WERI-Rb-1 (cell line): ENCODE measurements around the gene SORCS1.

Experiments
- DNase-seq: peaks from one replicate; pipeline ENCODE4 v3.0.0-alpha.2; 2020
- H3K27ac ChIP-seq: fragments of 250-450 bp; sonication (Bioruptor Pico); 2 replicates; pipeline ENCODE4 v1.5.1; 2020; ENCODE audit warnings: mild to moderate bottlenecking, moderate library complexity
- H3K27me3 ChIP-seq: fragments of 250-450 bp; sonication (Bioruptor Pico); 2 replicates; pipeline ENCODE4 v1.5.1; 2021; ENCODE audit warnings: mild to moderate bottlenecking, low read depth, moderate library complexity; ENCODE audit not compliant: insufficient read depth, severe bottlenecking
- H3K36me3 ChIP-seq: fragments of 250-450 bp; sonication (Bioruptor Pico); 2 replicates; pipeline ENCODE4 v1.5.1; 2020; ENCODE audit warnings: mild to moderate bottlenecking, moderate library complexity
- H3K4me3 ChIP-seq: 2 replicates; pipeline ENCODE4 v1.5.1; 2011; ENCODE audit warnings: low read depth, mild to moderate bottlenecking, control low read depth, low read length
- H3K9me3 ChIP-seq: fragments of 250-450 bp; sonication (Bioruptor Pico); 2 replicates; pipeline ENCODE4 v1.5.1; 2021; ENCODE audit warnings: mild to moderate bottlenecking, moderate library complexity; ENCODE audit not compliant: severe bottlenecking
- TF ChIP-seq, protein P1 (sequence below): IDR thresholded peaks from 2 replicates; pipeline ENCODE4 v1.5.1; 2011; ENCODE audit warnings: low read depth, mild to moderate bottlenecking, control low read depth, inconsistent platforms, low read length

The SORCS1 gene

DNA sequence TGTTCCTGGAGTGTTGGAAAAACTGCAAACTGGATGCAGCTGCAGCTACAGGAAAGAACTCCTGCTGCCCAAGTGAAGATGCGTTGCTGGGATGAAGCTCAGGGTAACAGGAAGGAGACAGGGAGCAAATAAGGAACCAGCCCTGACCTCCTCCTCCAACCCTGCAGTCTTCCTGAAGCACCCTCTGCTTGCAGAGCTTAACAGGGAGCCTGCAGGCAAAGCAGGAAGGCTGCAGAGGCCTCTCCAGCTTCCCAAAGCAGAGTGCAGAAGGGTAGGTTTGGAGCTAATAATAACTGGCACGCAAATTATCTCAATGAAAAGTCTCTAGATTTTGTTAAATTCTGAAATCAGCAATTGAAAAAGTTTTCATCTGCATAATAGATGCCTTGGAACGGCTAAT is 92.5 kb downstream of the SORCS1 start:
- Histone ChIP-seq H3K9me3 (no peaks in the 10 kb centered on the region), H3K27ac (no peak overlapping the region), H3K27me3 (no peaks in the 10 kb centered on the region), H3K36me3 (no peaks in the 10 kb centered on the region), H3K4me3 (no peak overlapping the region)
- TF ChIP-seq, protein P1, sequence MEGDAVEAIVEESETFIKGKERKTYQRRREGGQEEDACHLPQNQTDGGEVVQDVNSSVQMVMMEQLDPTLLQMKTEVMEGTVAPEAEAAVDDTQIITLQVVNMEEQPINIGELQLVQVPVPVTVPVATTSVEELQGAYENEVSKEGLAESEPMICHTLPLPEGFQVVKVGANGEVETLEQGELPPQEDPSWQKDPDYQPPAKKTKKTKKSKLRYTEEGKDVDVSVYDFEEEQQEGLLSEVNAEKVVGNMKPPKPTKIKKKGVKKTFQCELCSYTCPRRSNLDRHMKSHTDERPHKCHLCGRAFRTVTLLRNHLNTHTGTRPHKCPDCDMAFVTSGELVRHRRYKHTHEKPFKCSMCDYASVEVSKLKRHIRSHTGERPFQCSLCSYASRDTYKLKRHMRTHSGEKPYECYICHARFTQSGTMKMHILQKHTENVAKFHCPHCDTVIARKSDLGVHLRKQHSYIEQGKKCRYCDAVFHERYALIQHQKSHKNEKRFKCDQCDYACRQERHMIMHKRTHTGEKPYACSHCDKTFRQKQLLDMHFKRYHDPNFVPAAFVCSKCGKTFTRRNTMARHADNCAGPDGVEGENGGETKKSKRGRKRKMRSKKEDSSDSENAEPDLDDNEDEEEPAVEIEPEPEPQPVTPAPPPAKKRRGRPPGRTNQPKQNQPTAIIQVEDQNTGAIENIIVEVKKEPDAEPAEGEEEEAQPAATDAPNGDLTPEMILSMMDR = no peak
- no peak for DNase-seq

DNA sequence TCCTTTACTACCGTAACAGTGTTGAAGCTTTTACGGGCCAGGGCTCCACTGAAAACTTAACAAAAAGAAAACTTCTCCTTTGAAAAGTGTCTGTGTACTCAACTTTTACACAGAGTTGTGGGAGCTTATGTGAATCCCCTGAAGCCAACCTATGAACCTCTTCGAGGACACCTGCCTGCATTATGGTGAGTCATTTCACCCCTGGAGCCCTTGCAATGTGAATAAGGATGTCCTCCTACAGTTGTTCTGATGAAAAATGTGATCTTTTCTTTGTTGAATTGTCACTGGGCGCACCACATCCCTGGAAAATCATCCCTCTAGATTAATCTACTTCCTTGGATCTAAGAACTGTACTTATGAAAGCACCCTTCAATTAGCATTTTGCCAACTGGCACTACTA is 93.2 kb downstream of the SORCS1 start:
- no peak for DNase-seq
- TF ChIP-seq, protein P1 = no peak
- Histone ChIP-seq H3K9me3 (no peaks in the 10 kb centered on the region), H3K4me3 (no peak overlapping the region), H3K27me3 (no peaks in the 10 kb centered on the region), H3K36me3 (no peaks in the 10 kb centered on the region), H3K27ac (no peak overlapping the region)

DNA sequence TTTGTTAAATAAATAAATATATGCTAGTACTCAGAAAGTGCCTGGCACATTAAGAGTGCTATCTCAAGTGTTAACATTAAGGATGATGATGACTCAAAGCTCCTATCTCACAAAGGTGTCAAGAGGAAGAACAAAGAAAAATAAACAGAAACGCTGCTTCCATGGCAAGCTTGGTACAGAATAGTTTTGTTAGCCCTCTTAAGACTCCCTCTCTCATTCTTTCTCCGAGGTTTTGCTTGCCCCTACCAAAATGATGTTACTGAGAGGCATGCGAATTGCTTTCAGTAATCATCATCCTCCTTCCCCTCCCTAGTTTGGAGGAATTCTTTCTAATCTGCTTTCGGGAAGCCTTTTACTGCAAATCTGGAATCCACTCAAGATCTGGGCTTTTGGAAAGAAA is 96.7 kb downstream of the SORCS1 start:
- no peaks in the 10 kb centered on the region for H3K27me3 ChIP-seq
- H3K4me3 ChIP-seq = no peak overlapping the region
- DNase-seq = no peak
- TF ChIP-seq, protein P1 = no peak
- H3K27ac ChIP-seq = no peak overlapping the region
- no peaks in the 10 kb centered on the region for H3K36me3 ChIP-seq
- no peaks in the 10 kb centered on the region for H3K9me3 ChIP-seq

DNA sequence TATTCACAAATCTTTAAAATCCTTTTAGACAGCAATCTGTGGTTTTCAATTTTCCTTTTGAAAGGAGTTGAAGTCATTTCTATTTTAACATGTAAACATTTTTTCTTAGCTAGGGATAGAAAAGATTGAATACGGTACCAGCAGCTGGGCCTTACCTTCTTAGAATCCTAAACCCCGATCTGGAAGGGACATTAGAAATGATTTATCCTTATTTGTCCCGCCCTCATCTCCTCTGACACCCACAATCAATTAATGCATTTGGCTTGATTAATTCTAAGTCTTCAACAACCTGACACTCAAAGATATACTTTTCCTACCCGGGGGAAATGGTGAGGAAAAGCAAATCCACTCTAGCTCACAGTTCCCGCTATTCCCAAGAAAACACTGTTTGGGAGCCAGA is 100.4 kb downstream of the SORCS1 start:
- Histone ChIP-seq H3K27me3 (no peaks in the 10 kb centered on the region), H3K36me3 (no peaks in the 10 kb centered on the region), H3K9me3 (no peaks in the 10 kb centered on the region), H3K27ac (no peak overlapping the region), H3K4me3 (no peak overlapping the region)
- no peak for DNase-seq
- TF ChIP-seq, protein P1 = no peak

DNA sequence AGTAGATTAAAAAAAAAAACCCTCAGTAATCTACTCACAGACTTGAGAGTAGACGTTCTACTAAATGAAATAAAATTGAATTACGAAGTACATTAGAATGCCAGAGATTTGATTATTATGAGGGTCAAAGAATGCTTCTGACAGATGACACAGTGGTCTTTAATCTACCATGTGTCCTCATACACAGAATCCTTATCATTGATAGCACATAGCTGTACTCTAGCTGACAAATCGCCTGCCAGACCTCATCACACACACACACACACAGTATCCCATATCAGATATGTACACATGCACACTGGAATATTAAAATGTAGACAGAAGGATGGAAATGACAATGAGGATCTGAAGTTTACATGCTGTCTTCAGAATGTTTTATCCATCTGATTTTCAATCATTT is 104.6 kb downstream of the SORCS1 start:
- no peak for DNase-seq
- TF ChIP-seq, protein P1 = no peak
- H3K36me3 ChIP-seq = no peaks in the 10 kb centered on the region
- H3K9me3 ChIP-seq = no peaks in the 10 kb centered on the region
- no peak overlapping the region for H3K4me3 ChIP-seq
- H3K27ac ChIP-seq = no peak overlapping the region
- no peaks in the 10 kb centered on the region for H3K27me3 ChIP-seq

DNA sequence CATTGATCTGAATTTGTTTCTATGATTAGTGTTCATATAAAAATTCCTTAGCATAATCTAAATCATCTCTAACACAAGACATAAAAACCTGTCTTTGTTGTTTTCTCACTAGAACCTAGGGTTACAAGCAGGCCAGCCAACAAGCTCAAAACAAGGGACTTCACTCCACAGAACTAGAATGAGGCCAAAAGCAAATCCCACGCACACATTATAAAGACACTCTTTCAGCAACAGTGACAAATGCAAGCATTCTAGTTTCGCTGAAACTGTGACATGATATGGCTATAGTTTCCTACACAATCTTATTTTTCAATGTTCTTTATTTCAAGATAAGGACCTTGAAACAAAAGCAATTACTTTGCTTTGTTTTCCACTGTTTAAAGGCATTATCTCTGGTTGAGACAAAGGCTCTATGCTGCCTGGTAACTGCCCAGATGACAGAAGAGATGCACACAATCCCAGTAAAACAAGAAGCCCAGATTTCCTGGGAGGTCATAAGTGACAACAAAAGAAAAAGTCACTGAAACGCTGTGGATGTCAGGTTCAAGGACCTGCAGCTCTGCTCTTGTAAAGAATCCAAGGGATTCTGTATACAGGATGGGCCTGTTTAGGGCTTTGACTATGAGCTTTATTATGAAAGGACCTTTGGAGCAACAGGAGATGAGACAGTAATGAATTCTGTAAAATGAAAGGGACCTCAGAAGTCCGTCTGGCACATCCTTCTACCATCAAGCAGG is 105.3 kb downstream of the SORCS1 start:
- no peak for DNase-seq
- H3K27ac ChIP-seq = no peak overlapping the region
- H3K27me3 ChIP-seq = no peaks in the 10 kb centered on the region
- H3K36me3 ChIP-seq = no peaks in the 10 kb centered on the region
- TF ChIP-seq, protein P1 = no peak
- no peaks in the 10 kb centered on the region for H3K9me3 ChIP-seq
- H3K4me3 ChIP-seq = no peak overlapping the region
